ENCODE results near the gene PRKCE.

The PRKCE gene

DNA sequence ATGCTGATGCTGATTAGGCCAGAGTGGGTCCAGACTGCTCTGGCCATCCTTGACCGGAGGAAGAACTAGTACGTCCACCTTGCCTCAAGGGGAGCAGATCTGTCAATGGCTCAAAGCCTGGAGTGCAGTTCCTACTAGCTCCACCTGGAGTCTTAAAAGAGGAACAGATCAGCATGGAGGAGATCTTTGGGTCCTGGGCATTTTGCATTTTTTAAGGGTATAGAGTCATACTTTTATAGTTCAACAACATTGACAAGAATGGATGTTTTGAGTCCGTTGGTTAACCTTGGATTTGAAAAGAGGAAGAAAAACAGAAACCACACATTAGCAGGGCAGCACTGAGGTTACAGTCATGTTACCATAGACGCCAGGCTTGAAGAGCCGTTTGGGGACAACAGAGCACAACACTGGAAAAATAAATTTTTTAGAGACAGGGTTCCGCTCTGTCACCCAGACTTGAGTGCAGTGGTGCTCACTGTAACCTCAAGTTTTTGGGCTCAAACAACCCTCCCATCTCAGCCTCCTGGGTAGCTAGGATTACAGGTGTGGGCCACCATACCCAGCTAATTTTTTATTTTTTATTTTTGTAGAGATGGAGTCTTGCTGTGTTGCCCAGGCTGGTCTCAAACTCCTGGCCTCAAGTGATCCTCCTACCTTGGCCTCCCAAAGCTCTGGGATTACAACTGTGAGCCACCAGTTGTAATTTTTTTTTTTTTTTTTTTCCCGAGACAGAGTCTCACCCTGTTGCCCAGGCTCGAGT is 78.5 kb downstream of the PRKCE start:
- Histone ChIP-seq H3K4me3 (ENCODE audit: low read length) (no peak overlapping the region), H3K27me3 (ENCODE audit: insufficient read depth, low read length) (no peaks in the 10 kb centered on the region), H3K4me1 (ENCODE audit: insufficient read depth, low read length) (no peaks in the 10 kb centered on the region; the same call in 1 of the 2 replicates), H3K36me3 (ENCODE audit: insufficient read depth, low read length) (no peaks in the 10 kb centered on the region), H3K9ac (ENCODE audit: low read depth, low read length) (no peak overlapping the region), H3K27ac (ENCODE audit: low read depth, low read length) (no peak overlapping the region), H3K9me3 (ENCODE audit: insufficient read depth, low read depth, low read length) (no peaks in the 10 kb centered on the region)
- whole genome bisulfite sequencing: 88% methylated on average over 8 of the region's 8 CpGs

DNA sequence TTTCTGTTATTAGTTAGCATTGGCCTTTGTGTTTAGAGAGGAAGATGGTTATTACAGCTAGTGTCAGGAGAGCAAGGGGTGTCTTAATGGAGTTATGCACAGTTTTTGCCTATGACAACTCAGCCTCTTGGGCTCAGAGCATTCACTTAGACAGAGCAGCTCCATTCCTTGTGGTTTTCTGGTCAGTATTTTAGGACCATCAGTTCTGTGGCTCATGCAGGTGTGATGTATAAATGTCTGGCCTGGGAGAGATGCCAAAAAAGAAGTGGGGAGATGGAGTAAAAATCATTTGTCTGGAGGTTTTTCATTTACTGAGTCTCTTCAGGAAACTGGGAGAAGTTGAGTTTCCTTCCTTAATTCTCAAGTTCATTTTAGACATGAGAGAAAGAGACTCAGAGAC is 79.7 kb downstream of the PRKCE start:
- no peaks in the 10 kb centered on the region for H3K9me3 ChIP-seq (ENCODE audit: insufficient read depth, low read depth, low read length)
- no peak overlapping the region for H3K27ac ChIP-seq (ENCODE audit: low read depth, low read length)
- H3K4me1 ChIP-seq (ENCODE audit: insufficient read depth, low read length): no peaks in the 10 kb centered on the region; the same call in 1 of the 2 replicates

DNA sequence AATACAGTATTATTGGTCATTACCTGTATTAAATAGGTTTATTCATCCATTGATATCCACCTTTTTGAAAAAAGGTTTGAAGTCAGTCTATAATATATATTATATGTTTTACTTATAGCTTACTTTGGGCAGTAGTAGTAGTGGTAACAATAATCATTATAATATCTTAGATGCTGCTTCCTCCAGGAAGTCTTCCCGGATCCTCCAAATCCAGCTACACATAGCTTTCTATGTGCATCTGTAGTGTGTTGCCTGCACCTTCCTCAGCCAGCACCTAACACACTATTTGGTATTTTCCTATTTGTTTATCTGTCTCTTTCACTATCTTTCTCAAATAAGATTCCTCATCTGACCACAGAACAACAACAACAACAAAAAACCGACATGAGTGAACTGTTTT is 81.0 kb downstream of the PRKCE start:
- no peaks in the 10 kb centered on the region for H3K9me3 ChIP-seq (ENCODE audit: insufficient read depth, low read depth, low read length)
- H3K9ac ChIP-seq (ENCODE audit: low read depth, low read length): no peak overlapping the region
- no peak overlapping the region for H3K4me3 ChIP-seq (ENCODE audit: low read length)
- no peaks in the 10 kb centered on the region for H3K36me3 ChIP-seq (ENCODE audit: insufficient read depth, low read length)
- no peaks in the 10 kb centered on the region for H3K27me3 ChIP-seq (ENCODE audit: insufficient read depth, low read length)
- WGBS: 64% methylated on average over 2 of the region's 2 CpGs
- no peak overlapping the region for H3K27ac ChIP-seq (ENCODE audit: low read depth, low read length)
- no peaks in the 10 kb centered on the region; the same call in 1 of the 2 replicates for H3K4me1 ChIP-seq (ENCODE audit: insufficient read depth, low read length)

More for the DNA sequence above, 79.7 kb downstream of the PRKCE start:
- Histone ChIP-seq H3K9ac (ENCODE audit: low read depth, low read length) (no peak overlapping the region), H3K36me3 (ENCODE audit: insufficient read depth, low read length) (no peaks in the 10 kb centered on the region), H3K27me3 (ENCODE audit: insufficient read depth, low read length) (no peaks in the 10 kb centered on the region), H3K4me3 (ENCODE audit: low read length) (no peak overlapping the region)

DNA sequence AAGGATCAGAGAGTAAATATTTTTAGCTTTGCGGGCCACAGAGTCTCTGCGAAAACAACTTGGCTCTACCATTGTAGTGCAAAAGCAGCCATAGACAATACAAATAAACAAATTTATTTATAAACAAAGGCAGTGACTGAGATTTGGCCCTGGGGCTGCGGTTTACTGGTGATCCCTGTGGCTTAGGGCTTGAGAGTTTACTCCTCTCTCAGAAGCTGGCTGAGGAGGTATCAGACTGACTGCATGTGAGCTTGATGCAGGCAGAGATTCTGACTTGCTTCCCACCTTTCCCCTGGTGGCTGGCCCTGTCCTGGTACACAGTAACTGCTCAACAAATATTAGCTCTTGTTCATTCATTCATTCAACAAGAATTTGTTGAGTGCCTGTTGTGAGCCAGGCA is 81.5 kb downstream of the PRKCE start:
- no peaks in the 10 kb centered on the region for H3K9me3 ChIP-seq (ENCODE audit: insufficient read depth, low read depth, low read length)
- no peaks in the 10 kb centered on the region for H3K36me3 ChIP-seq (ENCODE audit: insufficient read depth, low read length)
- no peak overlapping the region for H3K4me3 ChIP-seq (ENCODE audit: low read length)
- 72% methylated on average over 3 of the region's 3 CpGs for WGBS
- H3K27me3 ChIP-seq (ENCODE audit: insufficient read depth, low read length): no peaks in the 10 kb centered on the region
- H3K4me1 ChIP-seq (ENCODE audit: insufficient read depth, low read length): no peaks in the 10 kb centered on the region; the same call in 1 of the 2 replicates
- no peak overlapping the region for H3K9ac ChIP-seq (ENCODE audit: low read depth, low read length)
- H3K27ac ChIP-seq (ENCODE audit: low read depth, low read length): no peak overlapping the region

DNA sequence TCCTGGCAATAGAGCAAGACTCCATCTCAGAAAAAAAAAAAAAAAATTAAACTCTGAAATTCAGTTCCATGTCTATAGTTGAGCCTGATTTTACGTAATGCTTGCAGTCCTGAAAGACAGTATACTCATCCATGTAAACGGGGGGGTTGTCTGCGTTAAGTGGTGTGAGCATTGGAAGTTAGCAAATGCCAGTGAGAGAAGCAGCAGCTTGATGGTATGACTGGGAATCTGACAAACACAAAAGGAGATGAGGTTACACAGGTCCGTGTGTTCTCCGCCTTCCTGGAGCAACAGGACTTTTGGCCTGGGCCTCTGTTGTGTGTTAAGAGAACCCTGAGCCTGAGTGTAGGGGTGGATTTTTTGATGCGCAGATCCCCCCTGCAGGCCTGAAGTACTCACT is 82.9 kb downstream of the PRKCE start:
- Histone ChIP-seq H3K4me3 (ENCODE audit: low read length) (no peak overlapping the region), H3K4me1 (ENCODE audit: insufficient read depth, low read length) (no peaks in the 10 kb centered on the region; the same call in 1 of the 2 replicates), H3K36me3 (ENCODE audit: insufficient read depth, low read length) (no peaks in the 10 kb centered on the region), H3K9me3 (ENCODE audit: insufficient read depth, low read depth, low read length) (no peaks in the 10 kb centered on the region), H3K9ac (ENCODE audit: low read depth, low read length) (no peak overlapping the region), H3K27ac (ENCODE audit: low read depth, low read length) (no peak overlapping the region), H3K27me3 (ENCODE audit: insufficient read depth, low read length) (no peaks in the 10 kb centered on the region)
- WGBS: 95% methylated on average over 6 of the region's 6 CpGs

DNA sequence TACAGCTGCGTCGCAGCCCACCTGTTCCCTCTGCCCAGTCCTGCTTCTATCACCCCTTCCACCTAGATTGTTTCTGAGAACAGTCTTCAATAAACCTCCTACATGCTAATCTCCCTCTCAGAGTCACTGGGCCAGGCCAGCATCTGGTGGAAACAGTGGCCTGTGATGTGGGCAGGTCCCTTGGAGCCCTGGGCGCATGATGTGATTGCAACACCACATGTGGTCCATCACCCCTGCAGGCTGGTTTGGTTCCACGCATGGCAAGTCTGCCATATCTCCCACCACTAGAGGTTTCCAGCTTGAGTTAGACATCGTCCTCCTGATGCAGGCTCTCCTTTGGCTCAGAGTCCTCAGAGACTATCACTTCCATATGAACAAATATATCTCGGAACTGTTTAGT is 83.5 kb downstream of the PRKCE start:
- no peaks in the 10 kb centered on the region for H3K36me3 ChIP-seq (ENCODE audit: insufficient read depth, low read length)
- no peaks in the 10 kb centered on the region for H3K27me3 ChIP-seq (ENCODE audit: insufficient read depth, low read length)
- H3K9ac ChIP-seq (ENCODE audit: low read depth, low read length): no peak overlapping the region
- 90% methylated on average over 6 of the region's 6 CpGs for WGBS
- H3K4me3 ChIP-seq (ENCODE audit: low read length): no peak overlapping the region
- H3K27ac ChIP-seq (ENCODE audit: low read depth, low read length): no peak overlapping the region
- H3K9me3 ChIP-seq (ENCODE audit: insufficient read depth, low read depth, low read length): no peaks in the 10 kb centered on the region
- peaks cover 3% of the 10 kb centered on the region for H3K4me1 ChIP-seq (ENCODE audit: insufficient read depth, low read length)

DNA sequence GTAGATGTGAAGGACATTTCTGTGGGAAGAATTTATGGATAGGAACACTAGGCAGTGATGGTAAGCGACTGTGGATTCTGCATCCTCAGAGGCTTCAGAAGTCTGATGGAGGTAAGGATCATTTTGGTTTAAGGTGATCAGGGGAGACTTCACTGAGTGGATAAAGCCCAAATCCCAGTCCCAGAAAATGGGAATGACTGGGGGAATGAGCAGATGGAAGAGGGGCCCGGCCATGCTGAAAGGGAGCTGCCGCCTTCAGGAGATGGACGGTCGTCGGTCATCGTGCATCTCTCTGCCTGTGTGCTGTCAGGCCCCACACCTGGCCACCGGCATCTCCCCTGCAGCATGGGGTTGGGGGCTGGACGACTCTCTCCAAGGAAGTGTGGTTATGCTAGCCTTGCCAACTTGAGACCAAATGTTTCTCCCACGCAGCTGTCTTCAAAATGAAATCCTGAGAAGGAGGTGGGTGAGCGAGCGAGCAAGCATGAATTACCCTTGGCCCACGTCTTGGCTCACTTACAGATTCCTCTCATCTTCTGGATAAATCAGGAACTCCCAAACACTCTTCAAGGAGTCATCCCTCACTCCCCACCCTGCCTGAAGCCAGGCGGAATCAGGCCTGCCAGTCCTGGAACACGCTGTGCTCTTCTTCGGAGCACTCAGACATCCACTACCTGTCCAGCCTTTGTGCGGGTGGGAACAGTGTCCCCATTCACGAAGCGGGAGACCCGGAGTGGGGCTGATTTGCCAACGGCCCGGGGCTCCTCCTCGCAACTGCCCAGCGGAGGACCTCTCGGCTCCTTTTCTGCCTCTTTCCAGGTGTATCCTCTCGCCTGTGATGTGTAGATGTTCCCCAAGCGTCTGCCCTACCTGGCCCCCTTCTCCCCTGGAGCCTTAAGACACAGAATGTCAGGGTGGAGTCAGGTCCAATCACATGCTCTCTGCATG is 85.6 kb downstream of the PRKCE start:
- 96% methylated on average over 27 of the region's 27 CpGs for WGBS
- no peak overlapping the region for H3K27ac ChIP-seq (ENCODE audit: low read depth, low read length)
- H3K9me3 ChIP-seq (ENCODE audit: insufficient read depth, low read depth, low read length): no peaks in the 10 kb centered on the region
- H3K36me3 ChIP-seq (ENCODE audit: insufficient read depth, low read length): no peaks in the 10 kb centered on the region
- peaks cover 10% of the 10 kb centered on the region for H3K4me1 ChIP-seq (ENCODE audit: insufficient read depth, low read length)
- no peaks in the 10 kb centered on the region for H3K27me3 ChIP-seq (ENCODE audit: insufficient read depth, low read length)
- H3K4me3 ChIP-seq (ENCODE audit: low read length): no peak overlapping the region
- no peak overlapping the region for H3K9ac ChIP-seq (ENCODE audit: low read depth, low read length)

DNA sequence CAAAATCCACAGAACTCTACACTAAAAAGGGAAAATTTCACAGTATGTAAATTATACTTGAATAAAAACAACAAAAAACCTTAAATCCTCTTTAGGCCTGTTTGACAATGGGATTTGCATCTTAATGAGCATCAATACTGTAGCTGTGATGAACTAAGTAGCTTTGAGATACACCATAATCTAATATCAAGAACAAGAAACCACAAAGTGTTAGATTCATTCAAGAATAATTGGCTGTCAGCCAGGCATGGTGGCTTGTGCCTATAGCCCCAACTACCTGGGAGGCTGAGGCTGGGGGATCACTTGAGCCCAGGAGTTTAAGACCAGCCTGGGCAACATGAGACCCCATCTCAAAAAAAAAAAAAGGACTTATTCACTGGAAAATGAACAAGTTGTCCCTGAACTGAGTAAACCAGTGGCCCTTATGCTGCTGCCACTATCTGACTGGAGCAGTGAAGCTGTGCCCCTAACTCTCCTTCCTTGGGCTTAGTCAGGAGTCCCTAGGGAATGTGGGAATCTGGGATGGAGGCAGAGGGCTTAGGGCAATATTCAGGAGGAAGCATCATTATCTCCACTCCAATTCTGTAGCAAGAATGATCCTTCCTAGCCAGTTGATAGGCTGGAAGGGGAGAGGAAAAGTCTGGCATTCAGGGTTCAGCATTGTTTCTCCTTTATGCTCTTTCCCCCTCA is 88.5 kb downstream of the PRKCE start:
- Histone ChIP-seq H3K4me1 (ENCODE audit: insufficient read depth, low read length) (peaks cover 10% of the 10 kb centered on the region), H3K9ac (ENCODE audit: low read depth, low read length) (no peak overlapping the region), H3K27ac (ENCODE audit: low read depth, low read length) (no peak overlapping the region)

DNA sequence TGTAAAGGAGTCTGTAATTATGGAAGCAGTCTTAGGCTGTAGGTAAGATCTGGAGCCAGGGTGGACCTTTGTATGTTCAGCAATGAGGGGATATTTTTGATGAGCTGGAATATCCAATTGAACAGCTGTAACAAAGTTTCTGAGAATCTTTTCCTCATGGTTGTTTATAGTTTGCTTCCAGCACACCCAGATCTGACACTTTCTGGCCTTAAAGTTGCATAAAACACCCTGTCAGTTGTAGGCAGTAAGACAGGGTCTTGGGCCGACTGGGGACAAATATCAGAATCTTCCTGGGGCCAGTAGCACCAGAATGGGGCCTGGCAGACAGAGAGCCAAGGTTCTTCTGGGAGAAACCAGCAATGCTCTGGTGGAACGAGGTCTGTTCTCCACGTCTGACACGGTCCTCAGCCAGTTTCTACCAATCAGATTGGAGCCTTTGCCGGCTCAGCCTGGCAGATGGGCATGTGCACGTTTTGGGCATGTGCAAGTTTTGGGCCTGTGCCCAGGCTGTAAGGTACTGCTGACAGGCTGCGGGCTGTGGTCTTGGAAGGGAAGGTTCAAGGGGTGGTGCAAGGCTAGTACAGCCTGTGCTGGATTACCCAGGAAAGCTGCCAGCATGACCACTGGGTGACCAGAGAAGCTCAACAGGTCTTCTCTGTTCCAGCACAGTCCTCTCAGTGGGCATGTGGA is 89.8 kb downstream of the PRKCE start:
- Histone ChIP-seq H3K27me3 (ENCODE audit: insufficient read depth, low read length) (no peaks in the 10 kb centered on the region), H3K9ac (ENCODE audit: low read depth, low read length) (no peak overlapping the region), H3K4me3 (ENCODE audit: low read length) (no peak overlapping the region), H3K4me1 (ENCODE audit: insufficient read depth, low read length) (peaks cover 10% of the 10 kb centered on the region), H3K36me3 (ENCODE audit: insufficient read depth, low read length) (no peaks in the 10 kb centered on the region), H3K27ac (ENCODE audit: low read depth, low read length) (no peak overlapping the region), H3K9me3 (ENCODE audit: insufficient read depth, low read depth, low read length) (no peaks in the 10 kb centered on the region)
- WGBS: 85% methylated on average over 7 of the region's 7 CpGs

More for the DNA sequence above, 88.5 kb downstream of the PRKCE start:
- no peak overlapping the region for H3K4me3 ChIP-seq (ENCODE audit: low read length)
- no peaks in the 10 kb centered on the region for H3K36me3 ChIP-seq (ENCODE audit: insufficient read depth, low read length)
- H3K27me3 ChIP-seq (ENCODE audit: insufficient read depth, low read length): no peaks in the 10 kb centered on the region
- H3K9me3 ChIP-seq (ENCODE audit: insufficient read depth, low read depth, low read length): no peaks in the 10 kb centered on the region

DNA sequence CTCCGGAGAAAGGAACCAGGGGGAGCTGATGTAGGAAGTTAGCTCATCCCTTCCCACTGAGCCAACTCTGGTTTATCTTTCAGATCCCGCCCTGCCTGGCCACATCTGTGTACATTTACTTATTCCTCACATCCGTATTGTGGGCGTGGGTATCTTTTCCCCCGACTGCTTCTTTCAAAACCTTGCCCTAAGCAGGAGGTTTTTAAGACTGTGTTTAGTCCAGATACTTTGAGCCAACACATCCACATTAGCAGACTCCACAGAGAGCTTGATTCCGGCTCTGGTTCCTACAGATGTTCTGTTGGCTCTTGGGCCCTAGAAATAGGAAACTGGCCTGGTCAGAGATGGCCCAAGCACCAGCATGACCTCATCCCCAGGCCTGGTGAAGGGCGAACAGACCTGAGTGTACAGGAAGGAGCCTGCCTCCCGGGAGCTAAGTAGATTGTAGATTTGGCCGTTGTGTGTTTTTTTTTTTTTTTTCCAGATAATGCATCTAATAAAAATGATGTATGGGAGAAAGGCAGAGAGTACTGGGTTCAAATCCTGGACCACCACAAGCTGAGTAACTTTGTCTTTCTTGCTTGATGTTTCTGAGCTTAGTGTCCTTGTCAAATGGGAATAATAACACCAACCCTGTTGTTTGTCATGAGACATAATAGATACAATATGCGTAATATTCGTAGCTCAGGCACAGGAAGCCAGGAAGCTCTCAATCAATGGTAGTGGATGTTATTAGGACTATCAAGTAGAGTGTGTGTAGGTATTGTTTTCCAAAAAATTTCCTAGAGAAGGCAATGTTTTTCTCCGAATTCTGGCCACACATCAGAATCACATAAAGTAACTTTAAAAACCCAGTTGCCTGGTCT is 92.3 kb downstream of the PRKCE start:
- H3K4me1 ChIP-seq (ENCODE audit: insufficient read depth, low read length): peaks cover 10% of the 10 kb centered on the region
- no peaks in the 10 kb centered on the region for H3K36me3 ChIP-seq (ENCODE audit: insufficient read depth, low read length)
- peaks cover 9% of the 10 kb centered on the region for H3K9me3 ChIP-seq (ENCODE audit: insufficient read depth, low read depth, low read length)

More for the DNA sequence above, 92.3 kb downstream of the PRKCE start:
- Histone ChIP-seq H3K27ac (ENCODE audit: low read depth, low read length) (no peak overlapping the region), H3K4me3 (ENCODE audit: low read length) (no peak overlapping the region), H3K9ac (ENCODE audit: low read depth, low read length) (no peak overlapping the region), H3K27me3 (ENCODE audit: insufficient read depth, low read length) (no peaks in the 10 kb centered on the region)
- WGBS: 80% methylated on average over 12 of the region's 12 CpGs

All from HUES64 (cell line).